Urinary bladder (tissue), 4 donors: Measurements from ENCODE around the gene EGR2. TPM values are rescaled to one million over a fixed set of nuclear protein-coding genes. Genes with fewer than 3 reads are reported as not detected.

Experiments
- DNase-seq: peaks from one replicate; pipeline ENCODE4 v3.0.0-alpha.2; 2015; ENCODE audit errors: extremely low spot score
- H3K27ac ChIP-seq: one replicate; pipeline ENCODE4 v1.5.1; 2013; ENCODE audit warnings: low read depth, mild to moderate bottlenecking, moderate library complexity
- H3K36me3 ChIP-seq: one replicate; pipeline ENCODE4 v1.6.1; 2013; ENCODE audit warnings: mild to moderate bottlenecking, moderate library complexity; ENCODE audit not compliant: insufficient read depth
- H3K4me1 ChIP-seq: one replicate; pipeline ENCODE4 v1.6.1; 2013; ENCODE audit warnings: mild to moderate bottlenecking, moderate library complexity; ENCODE audit not compliant: insufficient read depth
- H3K4me3 ChIP-seq: one replicate; pipeline ENCODE4 v1.5.1; 2013; ENCODE audit warnings: low read depth, low read length
- WGBS: extraction: QIAGEN DNeasy Blood & Tissue Kit; methylation state at CpG from one replicate; pipeline ENCODE4 v1.1.7; 2013; 5-methylcytosine and 5-hydroxymethylcytosine counted together
- polyA plus RNA-seq: library from polyadenylated mRNA; stranded (reverse); fragments of 200-250 nt; gene quantifications from one replicate; pipeline ENCODE4 v1.2.3, GENCODE V29; 2013
- total RNA-seq: library from RNA; depleted of rRNA; stranded (reverse); fragments of >200 nt; gene quantifications from one replicate; pipeline ENCODE4 v1.2.3, GENCODE V29; 2014
- donor health status: healthy with polysubstance abuse.
- donor health status: healthy.

The EGR2 gene
- total RNA-seq (2.3 TPM), polyA plus RNA-seq (5.3 TPM)

- WGBS, result under 1% methylated on average over 53 of the region's 53 CpGs
- Histone ChIP-seq H3K27ac (peak within 1 kb of the TSS; percentile 88), H3K4me1 (no peaks in the 10 kb centered on the region), H3K36me3 (no peaks in the 10 kb centered on the region), H3K4me3 (peak within 1 kb of the TSS; percentile 76)
- peak; percentile 89 for DNase-seq
These were observed at the start of gene EGR2 for GRCh38 chr10:62816331-62817120. EGR2 (minus strand) TSS chr10:62816366; CDS start chr10:62816029, 337 bp downstream.

GRCh38 chr10:62862447-62862846 lies 46.3 kb upstream of the EGR2 start:
- no peak overlapping the region for H3K27ac ChIP-seq
- no peak overlapping the region for H3K4me3 ChIP-seq
- DNase-seq, result no peak
- H3K4me1 ChIP-seq, result no peaks in the 10 kb centered on the region
- H3K36me3 ChIP-seq, result no peaks in the 10 kb centered on the region
- WGBS, result 94% methylated on average over 1 of the region's 1 CpG

GRCh38 chr10:62861507-62861906 lies 45.3 kb upstream of the EGR2 start:
- Histone ChIP-seq H3K27ac (no peak overlapping the region), H3K36me3 (no peaks in the 10 kb centered on the region), H3K4me3 (no peak overlapping the region), H3K4me1 (no peaks in the 10 kb centered on the region)
- no peak for DNase-seq
- 64% methylated on average over 3 of the region's 3 CpGs for WGBS

GRCh38 chr10:62860946-62861345 lies 44.8 kb upstream of the EGR2 start:
- WGBS, result 17% methylated on average over 4 of the region's 4 CpGs

GRCh38 chr10:62858364-62858763 lies 42.2 kb upstream of the EGR2 start:
- no peak overlapping the region for H3K27ac ChIP-seq
- no peak overlapping the region for H3K4me3 ChIP-seq
- no peaks in the 10 kb centered on the region for H3K4me1 ChIP-seq
- H3K36me3 ChIP-seq, result no peaks in the 10 kb centered on the region
- 39% methylated on average over 6 of the region's 6 CpGs for WGBS
- no peak for DNase-seq

More at GRCh38 chr10:62860946-62861345, 44.8 kb upstream of the EGR2 start:
- DNase-seq, result no peak
- Histone ChIP-seq H3K27ac (no peak overlapping the region), H3K36me3 (no peaks in the 10 kb centered on the region), H3K4me3 (no peak overlapping the region), H3K4me1 (no peaks in the 10 kb centered on the region)

- WGBS, result 45% methylated on average over 4 of the region's 4 CpGs
- H3K36me3 ChIP-seq, result no peaks in the 10 kb centered on the region
- DNase-seq, result no peak
- H3K4me3 ChIP-seq, result no peak overlapping the region
- no peak overlapping the region for H3K27ac ChIP-seq
- no peaks in the 10 kb centered on the region for H3K4me1 ChIP-seq
These were observed 39.9 kb upstream of the EGR2 start for GRCh38 chr10:62856021-62856420.

GRCh38 chr10:62853710-62854109 lies 37.5 kb upstream of the EGR2 start:
- 71% methylated on average over 5 of the region's 5 CpGs for WGBS
- Histone ChIP-seq H3K27ac (no peak overlapping the region), H3K4me3 (no peak overlapping the region), H3K4me1 (no peaks in the 10 kb centered on the region), H3K36me3 (no peaks in the 10 kb centered on the region)
- no peak for DNase-seq

GRCh38 chr10:62852961-62853702 lies 37.0 kb upstream of the EGR2 start:
- 66% methylated on average over 6 of the region's 6 CpGs for WGBS
- Histone ChIP-seq H3K4me1 (no peaks in the 10 kb centered on the region), H3K36me3 (no peaks in the 10 kb centered on the region), H3K27ac (no peak overlapping the region), H3K4me3 (no peak overlapping the region)
- DNase-seq, result no peak

- DNase-seq, result no peak
- H3K36me3 ChIP-seq, result no peaks in the 10 kb centered on the region
- WGBS, result 25% methylated on average over 2 of the region's 2 CpGs
- no peaks in the 10 kb centered on the region for H3K4me1 ChIP-seq
- no peak overlapping the region for H3K4me3 ChIP-seq
- no peak overlapping the region for H3K27ac ChIP-seq
These were observed 35.3 kb upstream of the EGR2 start for GRCh38 chr10:62851442-62851841.

- no peaks in the 10 kb centered on the region for H3K4me1 ChIP-seq
- no peak for DNase-seq
- WGBS, result 55% methylated on average over 3 of the region's 3 CpGs
- no peak overlapping the region for H3K4me3 ChIP-seq
- no peak overlapping the region for H3K27ac ChIP-seq
- H3K36me3 ChIP-seq, result no peaks in the 10 kb centered on the region
These were observed 34.5 kb upstream of the EGR2 start for GRCh38 chr10:62850646-62851045.

GRCh38 chr10:62847433-62847832 lies 31.3 kb upstream of the EGR2 start:
- H3K4me3 ChIP-seq, result no peak overlapping the region
- no peaks in the 10 kb centered on the region for H3K4me1 ChIP-seq
- no peaks in the 10 kb centered on the region for H3K36me3 ChIP-seq
- no peak for DNase-seq
- no peak overlapping the region for H3K27ac ChIP-seq

- no peaks in the 10 kb centered on the region for H3K36me3 ChIP-seq
- no peak overlapping the region for H3K27ac ChIP-seq
- no peak overlapping the region for H3K4me3 ChIP-seq
- no peaks in the 10 kb centered on the region for H3K4me1 ChIP-seq
- no peak for DNase-seq
- WGBS, result 75% methylated on average over 7 of the region's 7 CpGs
These were observed 28.3 kb upstream of the EGR2 start for GRCh38 chr10:62844280-62845011.

GRCh38 chr10:62843600-62843999 lies 27.4 kb upstream of the EGR2 start:
- H3K4me1 ChIP-seq, result no peaks in the 10 kb centered on the region
- no peak for DNase-seq
- no peak overlapping the region for H3K4me3 ChIP-seq
- H3K27ac ChIP-seq, result no peak overlapping the region
- 65% methylated on average over 3 of the region's 3 CpGs for WGBS
- H3K36me3 ChIP-seq, result no peaks in the 10 kb centered on the region
